Activated T-cell treated with anti-CD3 and anti-CD28 coated beads, Interleukin-2, amount 50 U/mL, for 1 hour (primary cell): ENCODE measurements around the gene TSEN15.
A peak's percentile ranks its signal among the peaks of the same experiment; 100 is the strongest.

Source experiments
- DNase-seq: peaks from one replicate; pipeline ENCODE4 v3.0.0-alpha.2; 2020

Gene TSEN15

DNA sequence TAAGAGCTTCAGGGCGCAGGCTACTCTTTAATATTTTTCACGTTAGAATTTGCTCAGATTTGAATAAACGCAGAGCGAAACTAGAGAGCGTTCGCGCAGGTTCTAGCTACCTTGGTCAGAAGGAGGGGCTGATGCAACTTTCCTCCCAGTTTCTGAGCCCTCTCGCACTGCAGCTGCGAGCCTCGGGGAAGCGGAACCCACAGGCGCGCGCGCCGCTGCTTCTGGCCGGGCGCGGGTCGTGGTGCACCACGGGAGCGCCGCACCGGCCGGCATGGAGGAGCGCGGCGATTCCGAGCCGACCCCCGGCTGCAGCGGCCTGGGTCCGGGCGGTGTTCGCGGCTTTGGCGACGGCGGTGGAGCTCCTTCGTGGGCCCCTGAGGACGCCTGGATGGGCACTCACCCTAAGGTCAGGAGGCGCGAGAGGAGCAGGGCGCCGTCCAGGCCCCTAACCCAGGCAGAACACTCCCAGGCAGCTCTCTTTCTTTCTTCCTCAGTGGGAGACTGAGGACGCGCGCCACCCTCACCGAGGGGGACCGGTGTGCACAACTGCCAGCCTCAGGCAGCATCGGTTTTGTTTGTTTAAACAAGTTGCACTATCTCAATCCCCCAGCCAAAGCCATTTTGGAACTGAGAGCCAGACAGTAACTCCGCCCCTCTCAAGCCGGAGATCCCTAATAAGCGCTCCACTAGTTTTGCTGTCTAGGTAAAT, at the start of gene TSEN15:
Gene TSEN15 (plus strand): TSS at position 246 of the 709 bp plus-strand sequence. CDS start 26 bp downstream, at position 272.
- peak; percentile 82 for DNase-seq

DNA sequence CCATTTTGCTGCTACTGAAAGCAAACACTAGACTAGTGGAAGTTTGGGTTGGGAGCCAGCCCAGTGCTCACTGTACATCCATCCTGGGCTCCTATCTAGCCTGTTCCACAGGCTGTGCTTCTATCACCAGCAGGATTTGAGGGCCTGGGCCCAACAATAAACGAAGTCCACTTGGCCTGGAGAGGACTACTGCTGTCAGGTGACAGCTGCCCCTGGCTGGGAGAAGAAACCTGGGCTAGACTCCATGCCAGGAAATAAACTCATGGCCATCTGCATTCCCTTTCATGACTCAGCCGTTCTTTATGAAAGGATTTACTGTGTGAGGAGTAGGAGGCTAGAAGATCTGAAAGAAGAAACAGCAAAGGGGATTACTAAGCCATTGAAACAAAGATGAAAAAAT, 49.5 kb upstream of the TSEN15 start:
- no peak for DNase-seq

DNA sequence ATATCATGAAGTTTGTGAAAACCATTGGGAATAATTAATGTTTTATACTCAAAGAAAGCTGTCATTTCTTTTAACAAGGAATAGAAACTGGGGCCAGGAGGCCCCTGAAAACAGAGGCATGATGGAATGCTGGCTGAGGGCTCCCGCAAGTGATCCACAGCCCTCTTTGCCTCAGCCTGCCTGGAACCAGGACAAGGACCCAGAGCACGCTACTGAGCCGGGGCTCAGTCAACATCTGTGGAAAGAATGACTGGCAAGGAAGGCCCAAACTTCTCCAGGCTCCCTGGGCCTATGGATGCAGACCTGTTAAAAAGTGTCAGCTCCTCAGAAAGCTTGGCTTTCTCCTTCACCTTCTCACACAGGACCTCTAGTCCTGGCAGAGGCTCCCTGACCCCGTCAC, 46.6 kb upstream of the TSEN15 start:
- no peak for DNase-seq

DNA sequence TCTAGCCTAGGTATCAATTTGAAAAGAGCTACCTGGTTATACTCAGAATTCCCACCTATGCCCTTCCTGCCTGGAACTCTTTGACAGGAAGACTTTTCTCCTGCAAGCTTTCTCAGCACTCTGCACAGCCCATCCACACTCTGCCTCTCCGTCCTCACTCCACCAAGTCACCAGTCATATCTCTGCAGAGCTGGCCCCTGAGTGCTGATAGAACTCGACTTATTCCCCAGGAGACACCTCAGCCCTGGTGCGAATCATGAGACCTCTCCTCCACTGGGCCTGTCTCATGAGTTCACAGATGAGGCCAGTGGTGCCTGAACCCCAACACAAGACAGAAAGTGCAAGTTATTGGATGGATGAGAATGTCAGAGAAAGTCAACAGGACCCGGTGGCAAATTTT, 46.0 kb upstream of the TSEN15 start:
- DNase-seq: no peak

DNA sequence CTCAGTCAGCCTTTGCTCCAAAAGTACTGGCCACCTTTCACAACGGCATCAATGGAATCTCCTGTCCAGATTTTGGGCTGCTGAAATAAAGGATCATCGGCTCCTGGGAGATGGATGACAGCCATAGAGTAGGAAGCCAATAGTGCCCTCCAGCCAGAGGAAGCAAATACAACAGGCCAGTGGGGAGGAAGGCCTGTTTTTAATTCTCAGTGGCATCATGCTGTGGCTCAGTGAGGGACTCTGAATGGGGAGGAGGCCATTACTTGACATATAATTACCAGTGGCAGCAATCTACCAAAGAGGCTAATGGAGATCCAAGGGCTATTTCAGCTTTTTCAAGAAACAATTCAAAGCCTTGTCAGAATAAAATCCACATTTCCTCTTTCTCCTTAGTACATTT, 40.7 kb upstream of the TSEN15 start:
- no peak for DNase-seq

DNA sequence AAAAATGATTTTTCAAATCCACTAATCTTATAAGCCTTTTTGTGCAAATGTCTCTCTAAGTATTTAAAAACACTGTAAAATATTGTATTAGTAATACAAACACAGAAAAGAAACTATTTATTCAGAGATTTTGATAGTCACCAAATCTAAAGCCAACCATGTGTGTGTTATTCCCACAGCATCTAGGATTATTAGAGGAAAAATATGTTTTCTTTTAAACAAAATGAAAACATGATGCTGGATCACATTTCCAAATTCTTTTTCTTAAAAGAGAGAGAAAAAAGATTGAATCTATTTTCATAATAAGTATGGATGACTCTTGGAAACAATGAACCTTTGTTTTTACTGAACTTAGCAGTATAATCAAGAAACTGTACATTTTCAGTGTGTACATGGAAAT, 39.3 kb upstream of the TSEN15 start:
- DNase-seq: no peak

DNA sequence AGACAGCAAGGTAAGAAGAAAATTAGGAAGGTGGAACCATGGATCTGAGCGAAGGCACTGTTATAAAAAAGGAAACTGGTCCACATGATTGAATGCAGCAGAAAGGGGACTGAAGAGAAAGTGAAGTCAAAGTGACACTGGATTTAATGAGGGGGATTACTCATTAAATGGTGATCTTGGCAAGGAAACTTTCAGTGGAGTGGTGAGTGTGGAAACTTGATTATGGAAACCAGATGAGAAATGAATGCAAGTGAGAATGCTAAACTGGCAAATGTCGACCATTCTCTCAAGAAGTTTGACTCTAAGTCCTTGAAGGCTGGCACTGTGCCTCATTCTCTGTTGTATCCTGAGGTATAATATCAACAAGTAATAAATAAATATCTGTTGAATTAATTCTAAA, 37.3 kb upstream of the TSEN15 start:
- DNase-seq: no peak

DNA sequence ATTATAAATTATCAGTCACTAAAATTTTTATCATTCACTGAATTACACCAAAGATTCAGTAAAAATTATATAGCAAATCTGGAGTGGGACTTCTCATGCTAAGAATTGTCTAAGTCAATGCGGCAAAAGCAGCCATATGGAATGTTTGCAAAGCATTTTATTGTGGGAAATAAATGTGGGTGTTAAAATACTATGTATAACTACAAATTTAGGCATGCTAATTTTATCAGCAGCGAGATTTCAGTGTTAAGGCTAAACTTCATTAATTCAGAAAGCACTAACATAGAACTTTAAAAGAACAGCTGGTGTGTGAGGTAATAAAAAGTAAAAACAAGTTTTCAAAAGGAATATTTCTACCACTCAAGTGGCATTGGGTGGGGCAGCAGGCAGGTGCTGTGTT, 35.4 kb upstream of the TSEN15 start:
- DNase-seq: no peak

DNA sequence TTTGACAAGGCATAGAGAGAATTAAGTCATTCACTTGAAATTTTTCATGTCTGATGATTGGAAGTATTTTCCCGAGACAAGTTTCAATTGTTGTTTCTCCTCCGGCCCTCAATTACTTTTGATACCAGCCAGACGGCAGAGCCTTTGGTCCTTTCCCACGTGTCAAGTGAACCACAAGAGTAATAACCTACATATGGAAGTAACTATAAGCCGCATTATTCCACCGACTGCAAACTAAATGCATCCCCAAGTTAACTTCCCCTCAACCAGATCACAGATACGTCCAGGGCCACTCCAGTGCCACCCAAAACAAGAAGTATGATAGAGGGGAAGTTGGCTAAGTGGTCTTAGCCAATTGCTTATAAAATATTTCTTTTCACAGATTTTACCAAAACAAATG, 34.2 kb upstream of the TSEN15 start:
- DNase-seq: no peak

DNA sequence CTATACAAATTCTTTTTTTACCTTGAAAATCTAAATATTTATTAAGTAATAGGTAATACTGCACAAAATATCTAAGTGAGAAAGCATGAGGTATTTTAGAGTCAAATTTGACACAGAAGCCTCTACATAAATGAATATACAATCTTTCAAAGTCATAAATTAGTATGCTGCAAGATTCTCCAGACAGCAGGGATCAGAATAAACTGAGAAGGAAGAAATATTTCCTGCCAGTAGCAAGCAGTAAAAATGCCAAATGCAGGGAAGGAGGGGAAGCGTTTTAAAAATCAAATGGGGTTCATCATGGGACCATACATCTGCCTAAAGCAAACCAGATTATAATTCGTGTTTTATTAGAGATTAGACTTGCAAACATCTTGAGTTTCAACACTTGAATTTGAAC, 32.9 kb upstream of the TSEN15 start:
- no peak for DNase-seq

DNA sequence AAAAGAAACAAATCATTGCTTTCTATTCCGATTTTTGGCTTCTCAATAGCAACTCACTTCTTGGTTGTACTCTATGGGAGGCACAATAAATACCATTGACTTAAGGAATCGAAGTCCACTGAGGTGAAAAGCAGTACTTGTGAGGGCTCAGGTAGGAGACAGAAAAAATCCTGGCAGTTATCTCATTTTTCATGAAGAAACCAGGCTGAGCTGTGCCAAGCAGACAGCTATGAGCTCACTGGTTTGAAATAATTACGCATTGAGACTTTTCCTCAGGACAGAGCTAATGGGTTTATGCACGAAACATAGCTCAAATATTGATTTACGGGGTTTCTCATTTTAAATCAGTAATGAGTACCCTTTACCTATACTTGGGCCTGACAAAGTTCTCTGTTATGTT, 32.5 kb upstream of the TSEN15 start:
- no peak for DNase-seq

DNA sequence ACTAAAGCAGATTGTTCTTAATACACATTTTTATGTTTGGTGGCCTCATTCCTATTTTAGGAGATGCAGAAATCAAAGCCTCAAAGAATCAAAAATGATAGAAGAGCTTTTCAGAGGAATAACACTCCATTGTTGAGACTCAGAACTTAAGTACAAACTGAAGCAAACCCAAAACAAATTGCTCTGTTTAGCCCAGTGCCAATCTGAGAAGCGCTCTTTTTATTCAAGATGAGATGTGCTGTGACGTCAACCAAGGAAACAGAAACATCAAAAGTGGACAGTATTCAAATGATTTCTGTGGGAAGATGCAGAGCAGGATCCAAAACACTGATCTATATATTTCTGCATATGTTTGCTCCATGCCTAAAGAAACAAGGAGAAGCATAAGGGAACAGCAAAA, 32.0 kb upstream of the TSEN15 start:
- no peak for DNase-seq

DNA sequence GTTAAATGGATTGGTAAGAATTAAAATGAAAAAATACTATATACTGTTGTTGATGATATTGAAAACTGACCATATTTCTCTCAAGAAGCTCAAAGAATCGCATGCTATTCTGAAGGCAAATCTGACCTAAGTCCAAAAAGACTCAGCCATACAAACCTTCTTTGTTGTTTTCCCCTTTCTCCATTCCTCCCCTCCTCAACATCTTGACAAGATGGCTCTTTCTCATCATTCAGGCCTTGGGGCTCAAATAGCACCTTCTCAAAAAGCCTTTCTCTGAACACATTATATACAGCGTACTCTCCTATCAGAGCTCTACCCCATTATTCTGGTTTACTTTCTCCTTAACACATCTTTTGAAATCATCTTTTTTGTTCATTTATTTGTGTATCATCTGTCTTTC, 31.2 kb upstream of the TSEN15 start:
- no peak for DNase-seq

DNA sequence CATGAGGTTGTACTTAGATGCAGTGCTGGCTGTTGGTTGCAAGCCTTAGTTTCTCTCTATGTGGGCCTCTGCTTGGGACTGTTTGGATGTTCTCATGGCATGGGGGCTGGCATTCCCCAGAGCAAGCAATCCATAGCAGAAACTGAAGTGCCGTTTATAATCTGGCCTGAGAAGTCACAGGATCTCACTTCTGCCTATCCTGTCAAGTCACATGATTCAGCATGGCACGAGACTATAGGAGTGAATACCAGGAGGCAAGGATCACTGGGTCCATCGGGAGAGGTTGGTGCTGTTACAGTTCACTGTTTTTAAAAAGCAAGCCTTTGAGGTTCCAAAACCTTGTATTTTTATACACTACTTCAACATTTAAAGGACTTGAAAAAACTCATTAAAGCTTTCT, 30.7 kb upstream of the TSEN15 start:
- no peak for DNase-seq

DNA sequence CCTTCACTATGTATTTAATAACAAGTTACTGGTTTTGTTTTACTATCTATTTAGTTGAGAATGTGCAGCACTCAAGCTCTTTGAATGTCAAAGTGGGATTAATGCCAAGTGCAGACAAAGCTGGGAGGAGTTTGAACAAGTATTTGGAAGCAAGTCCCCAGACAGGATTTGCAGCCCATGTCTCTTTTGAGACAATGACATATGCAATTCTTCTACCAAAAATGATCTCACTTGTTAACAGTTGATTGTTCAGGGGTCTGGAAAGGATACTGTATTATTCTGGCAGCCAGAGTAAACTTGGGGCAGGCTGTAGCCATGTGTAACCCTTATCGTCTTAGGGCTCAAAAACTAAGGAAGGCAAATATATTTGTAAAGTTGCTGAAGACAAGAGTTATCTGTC, 29.8 kb upstream of the TSEN15 start:
- no peak for DNase-seq

DNA sequence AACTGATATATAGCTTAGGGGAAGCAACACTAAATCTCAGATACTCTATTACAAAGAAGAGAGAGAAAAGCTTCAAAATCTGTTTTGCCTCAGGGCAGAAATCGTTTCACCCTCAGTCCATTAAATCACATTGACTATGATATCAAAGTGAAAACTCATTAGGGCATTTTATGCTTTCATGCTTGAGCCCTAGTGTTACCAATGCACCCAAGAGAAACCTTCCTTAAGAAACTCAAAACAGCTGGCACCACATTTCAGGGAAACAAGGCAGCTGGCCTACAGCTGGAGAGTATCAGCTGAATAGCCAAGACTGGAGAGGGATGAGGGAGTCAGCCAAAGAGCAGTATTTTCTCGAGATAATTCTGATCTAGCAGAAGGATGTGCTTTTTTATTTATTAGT, 28.9 kb upstream of the TSEN15 start:
- no peak for DNase-seq

DNA sequence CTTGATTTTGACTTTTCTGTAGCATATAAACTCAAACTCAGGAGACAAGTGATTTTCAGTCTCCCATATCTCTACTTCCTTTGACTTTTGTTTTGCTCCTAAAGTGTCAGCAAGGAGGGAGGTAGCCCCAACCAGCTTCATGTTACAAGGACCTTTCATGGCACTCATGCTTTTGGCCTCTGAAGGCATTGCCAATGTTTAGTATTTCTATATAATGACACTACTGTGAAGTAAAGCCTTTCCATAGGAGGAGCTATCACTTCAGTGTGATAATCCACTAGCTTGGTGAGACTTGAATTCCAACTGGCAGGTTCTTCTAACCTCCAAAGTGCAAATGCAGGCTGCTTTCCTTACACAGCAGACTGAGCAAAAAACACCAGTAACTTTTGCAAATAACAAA, 28.4 kb upstream of the TSEN15 start:
- DNase-seq: no peak

DNA sequence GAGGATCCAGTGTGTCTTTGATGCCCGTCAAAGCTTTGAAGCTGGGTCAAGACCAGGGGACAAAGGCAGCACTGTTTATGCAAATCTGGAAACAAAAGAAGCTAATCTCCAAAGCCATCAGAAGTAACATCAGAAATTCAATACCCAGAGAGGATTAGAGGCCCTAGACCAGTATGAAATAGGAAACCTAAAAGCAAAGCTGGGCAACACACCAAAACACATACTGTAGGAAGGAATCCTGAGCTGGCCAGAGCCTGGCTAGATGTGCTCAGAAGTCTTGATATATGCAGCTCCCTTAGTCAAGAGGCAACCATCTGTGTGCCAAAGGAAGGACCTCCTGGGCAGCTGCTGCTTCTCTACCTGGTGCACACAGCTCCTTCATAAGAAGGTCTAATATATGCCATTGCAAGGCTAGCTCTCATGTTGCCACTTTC, 26.3 kb upstream of the TSEN15 start:
- DNase-seq: no peak

DNA sequence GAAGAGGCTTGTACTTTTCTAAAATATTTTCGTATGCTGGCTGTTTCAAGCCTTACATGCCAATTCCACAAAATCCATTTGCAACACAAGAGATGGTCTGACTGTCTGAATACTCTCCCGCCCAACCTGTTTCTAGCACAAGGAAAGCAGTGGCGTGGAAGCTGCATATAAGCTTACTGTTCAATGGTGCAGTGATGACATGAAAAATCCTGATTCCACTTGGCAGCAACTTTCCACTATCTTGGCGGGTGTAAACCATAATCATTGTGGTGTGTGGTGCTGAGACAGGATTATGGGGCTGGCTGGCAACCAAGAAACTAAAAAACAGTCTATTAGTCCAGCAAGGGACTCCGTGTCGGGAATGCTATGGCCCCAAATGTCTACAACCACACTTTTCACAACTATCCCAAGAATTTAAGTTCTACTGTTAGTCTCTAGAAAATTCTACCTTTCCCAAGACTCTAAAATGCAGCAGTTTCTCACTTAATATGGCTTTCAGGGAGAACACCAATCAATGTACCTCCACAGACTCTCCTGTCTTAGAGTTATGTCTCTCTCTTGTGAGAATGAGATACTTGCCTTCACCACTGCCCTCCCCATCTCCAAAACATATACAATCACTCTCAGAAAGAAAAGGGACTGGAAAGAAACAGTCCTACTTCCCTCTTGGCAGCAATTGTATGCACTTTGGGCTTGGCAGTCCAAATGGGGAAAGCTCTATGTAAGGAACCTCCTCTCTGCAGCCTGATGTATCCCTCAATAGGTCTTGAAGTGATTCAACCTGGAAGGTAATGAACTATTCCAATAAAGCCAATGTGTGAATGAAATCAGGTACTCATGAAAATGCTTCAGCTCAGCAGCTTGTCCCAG, 23.5 kb upstream of the TSEN15 start:
- no peak for DNase-seq

DNA sequence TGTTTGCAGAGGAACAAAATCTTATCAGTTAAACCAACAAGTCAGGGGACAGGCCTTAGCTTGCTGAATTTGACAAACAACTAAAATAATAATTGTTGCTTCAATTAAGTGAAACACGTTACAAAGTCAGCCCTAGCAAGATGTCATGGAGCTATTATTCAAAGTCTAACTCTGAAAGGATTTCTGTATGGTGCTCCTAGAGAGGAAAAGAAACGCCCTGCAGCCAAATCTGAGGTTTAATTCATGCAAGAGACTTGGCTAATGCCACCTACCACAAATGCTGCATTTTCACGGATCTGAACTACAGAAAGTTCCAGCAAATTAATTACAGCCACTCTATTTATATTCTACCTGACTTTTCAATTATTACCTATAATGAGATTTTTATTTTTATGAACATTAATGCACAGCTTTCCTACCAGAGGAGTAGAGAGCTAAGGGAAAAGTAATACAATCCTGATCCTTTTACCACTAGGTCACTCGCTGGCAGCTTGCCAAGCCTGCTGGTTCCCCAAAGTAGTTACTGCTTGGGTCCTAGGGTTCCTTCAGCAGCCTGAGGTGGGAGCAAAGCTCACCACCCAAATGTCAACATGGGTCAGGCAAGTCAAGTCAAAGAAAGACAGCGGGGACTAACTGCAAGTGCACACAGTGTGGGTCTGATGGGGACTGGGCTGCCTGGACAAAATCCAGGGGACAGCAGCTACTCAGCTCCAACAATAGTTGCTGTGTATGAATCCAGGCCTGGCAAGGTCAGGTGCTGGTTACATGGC, 22.5 kb upstream of the TSEN15 start:
- DNase-seq: no peak

DNA sequence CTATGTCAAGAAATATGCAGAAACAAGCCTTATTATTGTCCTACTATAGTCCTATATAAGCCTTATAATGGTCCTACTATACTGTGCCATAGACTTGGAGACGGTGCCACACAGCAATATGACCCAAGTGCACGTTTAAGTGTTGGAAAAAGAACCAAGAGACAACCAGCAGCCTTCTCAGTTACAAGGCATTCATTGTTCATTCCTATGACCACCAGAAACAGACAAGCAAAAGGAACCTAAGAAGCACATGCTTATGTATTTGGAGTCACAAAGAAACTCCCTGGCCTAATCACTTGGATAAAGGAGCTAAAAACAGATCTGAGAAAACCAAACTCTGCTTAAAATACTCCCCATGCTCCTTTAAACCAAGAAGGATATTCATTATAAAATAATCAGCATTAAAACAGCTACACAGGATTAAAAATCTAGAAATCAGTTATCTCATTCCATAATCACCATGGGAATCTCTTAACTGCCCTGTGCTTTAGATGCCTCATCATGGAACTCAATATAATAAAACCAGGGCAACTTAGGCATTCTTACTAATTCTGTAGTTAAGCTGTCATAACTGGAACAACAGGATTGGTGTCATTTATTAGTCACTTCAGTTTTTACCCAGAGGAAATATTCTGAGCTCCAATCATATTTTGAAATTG, 21.0 kb upstream of the TSEN15 start:
- no peak for DNase-seq

DNA sequence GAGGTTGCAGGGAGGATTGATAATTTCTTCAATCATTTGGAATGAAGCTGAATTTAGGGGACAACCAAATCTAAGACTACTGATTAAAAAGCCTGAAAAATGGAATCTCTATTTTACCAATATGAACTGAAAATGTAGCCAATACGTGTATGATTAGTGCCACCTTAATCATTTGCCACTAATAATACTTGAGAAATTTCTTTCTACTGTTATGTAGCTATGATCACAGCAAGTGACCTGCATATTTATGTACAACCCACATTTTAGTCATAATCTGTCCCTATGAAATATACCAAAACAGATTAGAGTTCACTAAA, 20.5 kb upstream of the TSEN15 start:
- no peak for DNase-seq

DNA sequence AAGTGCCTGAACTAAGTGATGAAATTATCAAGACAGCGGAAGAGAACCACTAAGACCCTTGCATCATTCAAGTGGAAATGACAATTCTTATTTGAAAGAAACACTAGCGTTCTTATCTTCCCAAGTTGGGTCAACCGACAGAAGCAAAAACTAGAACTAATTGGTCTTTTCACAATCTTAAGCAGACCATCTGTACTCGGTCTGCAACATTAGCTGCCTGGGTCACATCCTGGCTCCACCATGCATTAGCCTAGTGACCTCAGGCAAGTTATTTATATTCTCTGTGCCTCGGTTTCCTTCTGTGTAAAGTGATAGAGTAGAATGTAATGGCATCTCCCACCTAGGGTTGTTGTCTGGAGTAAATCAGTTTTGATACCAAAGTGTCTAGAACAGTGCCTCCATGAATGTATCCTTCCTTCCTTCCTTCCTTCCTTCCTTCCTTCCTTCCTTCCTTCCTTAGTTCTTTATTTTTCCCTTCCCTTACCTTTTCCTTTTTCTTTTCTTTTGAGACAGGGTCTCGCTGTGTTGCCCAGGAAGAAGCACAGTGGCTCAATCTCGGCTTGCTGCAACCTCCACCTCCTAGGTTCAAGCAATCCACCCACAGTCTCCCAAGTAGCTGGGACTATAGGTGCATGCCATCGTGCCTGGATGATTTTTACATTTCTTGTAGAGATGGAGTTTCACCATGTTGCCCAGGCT, 20.0 kb upstream of the TSEN15 start:
- DNase-seq: no peak
